OCI-LY3 (cell line): ENCODE data around the gene GGTA1.

Experiments
- H2AFZ ChIP-seq: fragments of 200-600, 300-600 bp; shearing (Covaris generic); 2 replicates; pipeline ENCODE4 v1.6.0; 2014; ENCODE audit warnings: antibody characterized with exemption, low read depth, low read length
- H3K27ac ChIP-seq: fragments of 200-600, 300-600 bp; sonication (generic); 2 replicates; pipeline ENCODE4 v1.5.1; 2014; ENCODE audit warnings: mild to moderate bottlenecking, low read length, moderate library complexity, mixed read lengths
- H3K27me3 ChIP-seq: fragments of 200-600, 300-600 bp; sonication (generic); 2 replicates; pipeline ENCODE4 v1.6.1; 2014; ENCODE audit warnings: low read depth, low read length, mixed read lengths
- H3K36me3 ChIP-seq: fragments of 200-600, 300-600 bp; sonication (generic); replicated peaks from 2 replicates; pipeline ENCODE3; 2014; ENCODE audit warnings: low read depth, low read length, mixed read lengths
- H3K4me1 ChIP-seq: fragments of 300-600, 200-600 bp; sonication (generic); 2 replicates; pipeline ENCODE4 v1.6.1; 2014; ENCODE audit warnings: low read length, mixed read lengths
- H3K4me2 ChIP-seq: fragments of 200-600, 300-600 bp; sonication (generic); 2 replicates; pipeline ENCODE4 v1.6.1; 2014; ENCODE audit warnings: low read length, mixed read lengths
- H3K4me3 ChIP-seq: fragments of 300-600, 200-600 bp; sonication (generic); 2 replicates; pipeline ENCODE4 v1.5.1; 2014; ENCODE audit warnings: antibody characterized with exemption, mild to moderate bottlenecking, low read length, moderate library complexity
- H3K79me2 ChIP-seq: fragments of 300-600, 200-600 bp; shearing (Covaris generic); 2 replicates; pipeline ENCODE4 v1.6.1; 2014; ENCODE audit warnings: mild to moderate bottlenecking, low read length, mixed read lengths
- H3K9ac ChIP-seq: fragments of 300-600, 200-600 bp; shearing (Covaris generic); 2 replicates; pipeline ENCODE4 v1.6.0; 2014; ENCODE audit warnings: mild to moderate bottlenecking, low read length, moderate library complexity
- H3K9me3 ChIP-seq: fragments of 200-600, 300-600 bp; shearing (Covaris generic); 2 replicates; pipeline ENCODE4 v1.6.1; 2014; ENCODE audit warnings: low read length, mixed read lengths; ENCODE audit not compliant: insufficient read depth
- H4K20me1 ChIP-seq: fragments of 200-600, 300-600 bp; sonication (generic); 2 replicates; pipeline ENCODE4 v1.6.1; 2016; ENCODE audit warnings: low read length, mixed read lengths; ENCODE audit not compliant: insufficient read depth
- EZH2phosphoT487 ChIP-seq: fragments of 200-600 bp; shearing (Covaris generic); IDR thresholded peaks from 2 replicates; pipeline ENCODE4 v1.6.1; 2018; ENCODE audit warnings: antibody characterized with exemption, mixed run types, low read depth
- TF ChIP-seq, protein P1 (sequence below): fragments of 200-600, 300-600 bp; sonication (generic); IDR thresholded peaks from 2 replicates; pipeline ENCODE4 v1.5.1; 2014; ENCODE audit warnings: antibody characterized with exemption, low read length, low read depth

Gene GGTA1

DNA sequence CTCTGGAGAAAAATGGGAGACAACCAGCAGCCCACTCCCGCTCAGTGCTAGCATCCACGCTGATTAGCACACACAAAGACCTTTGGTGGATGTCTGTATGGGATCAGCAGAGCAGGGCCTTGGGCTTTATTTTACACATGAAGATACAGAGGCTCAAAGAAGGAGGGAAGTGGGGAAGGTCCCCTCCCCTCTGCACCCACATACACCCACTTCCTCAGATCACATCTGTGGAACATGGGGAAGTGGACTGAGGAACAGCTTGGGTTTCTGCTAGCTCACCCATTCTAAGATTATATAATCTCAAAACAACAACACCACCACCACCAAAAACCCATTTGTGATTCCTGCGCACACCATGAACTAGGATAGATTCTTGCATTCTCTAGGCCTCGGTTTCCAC, 14.0 kb downstream of the GGTA1 start:
- Histone ChIP-seq H3K27me3 (no peaks in the 10 kb centered on the region), H3K79me2 (no peaks in the 10 kb centered on the region), H3K4me2 (peak overlapping the region; percentile 9; the same call in 1 of the 2 replicates)

DNA sequence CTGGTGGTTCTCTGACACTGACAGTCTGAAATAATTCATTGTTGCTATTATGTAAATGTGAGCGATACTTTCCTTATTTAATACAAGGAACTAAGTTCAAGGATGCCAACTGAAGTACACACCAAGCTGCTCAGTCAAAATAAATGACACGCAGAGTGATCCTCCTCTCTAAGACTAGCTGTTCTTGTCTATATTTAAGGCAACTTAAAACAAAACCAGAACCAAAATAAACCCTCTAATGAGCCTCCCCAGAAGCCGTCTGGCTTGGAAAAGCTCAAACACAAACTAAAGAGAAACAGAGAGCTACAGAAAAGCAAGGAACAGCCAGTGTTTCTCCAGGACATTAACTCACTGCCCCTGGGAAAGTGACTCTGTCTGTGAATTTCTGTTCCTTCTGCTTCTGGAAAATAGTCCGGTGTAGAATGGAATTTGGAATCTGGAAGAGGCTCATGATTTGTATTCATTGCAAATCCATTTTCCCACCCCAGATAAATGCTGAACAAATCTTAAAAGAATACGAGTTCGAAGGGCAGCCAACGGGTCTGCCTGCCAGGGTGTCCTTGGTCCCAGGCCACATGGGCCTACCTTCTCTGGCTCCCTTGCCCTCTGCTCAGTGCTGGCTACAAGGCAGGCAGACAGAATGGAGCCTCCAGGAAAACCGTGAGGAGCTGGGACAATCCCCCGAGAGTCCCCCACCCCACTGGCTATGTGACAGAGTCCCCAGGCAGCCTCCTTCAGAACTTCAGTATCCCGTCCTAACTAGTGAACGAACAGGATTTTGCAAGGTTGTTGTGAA, 14.8 kb downstream of the GGTA1 start:
- Histone ChIP-seq H3K4me3 (no peak overlapping the region), H3K4me2 (no peak overlapping the region), H3K79me2 (no peaks in the 10 kb centered on the region), H3K36me3 (no peaks in the 10 kb centered on the region), H3K9me3 (no peaks in the 10 kb centered on the region), H3K9ac (no peak overlapping the region), H4K20me1 (no peaks in the 10 kb centered on the region), H3K4me1 (peaks cover 12% of the 10 kb centered on the region), H2AFZ (no peak overlapping the region), H3K27ac (no peak overlapping the region), H3K27me3 (no peaks in the 10 kb centered on the region)
- no peak for TF ChIP-seq EZH2phosphoT487

More for the DNA sequence above, 14.0 kb downstream of the GGTA1 start:
- Histone ChIP-seq H3K4me3 (no peak overlapping the region), H2AFZ (no peak overlapping the region), H3K9me3 (no peaks in the 10 kb centered on the region), H3K36me3 (no peaks in the 10 kb centered on the region), H4K20me1 (no peaks in the 10 kb centered on the region), H3K4me1 (peaks cover 12% of the 10 kb centered on the region), H3K9ac (no peak overlapping the region), H3K27ac (no peak overlapping the region)
- TF ChIP-seq EZH2phosphoT487, result no peak
- TF ChIP-seq, protein P1, sequence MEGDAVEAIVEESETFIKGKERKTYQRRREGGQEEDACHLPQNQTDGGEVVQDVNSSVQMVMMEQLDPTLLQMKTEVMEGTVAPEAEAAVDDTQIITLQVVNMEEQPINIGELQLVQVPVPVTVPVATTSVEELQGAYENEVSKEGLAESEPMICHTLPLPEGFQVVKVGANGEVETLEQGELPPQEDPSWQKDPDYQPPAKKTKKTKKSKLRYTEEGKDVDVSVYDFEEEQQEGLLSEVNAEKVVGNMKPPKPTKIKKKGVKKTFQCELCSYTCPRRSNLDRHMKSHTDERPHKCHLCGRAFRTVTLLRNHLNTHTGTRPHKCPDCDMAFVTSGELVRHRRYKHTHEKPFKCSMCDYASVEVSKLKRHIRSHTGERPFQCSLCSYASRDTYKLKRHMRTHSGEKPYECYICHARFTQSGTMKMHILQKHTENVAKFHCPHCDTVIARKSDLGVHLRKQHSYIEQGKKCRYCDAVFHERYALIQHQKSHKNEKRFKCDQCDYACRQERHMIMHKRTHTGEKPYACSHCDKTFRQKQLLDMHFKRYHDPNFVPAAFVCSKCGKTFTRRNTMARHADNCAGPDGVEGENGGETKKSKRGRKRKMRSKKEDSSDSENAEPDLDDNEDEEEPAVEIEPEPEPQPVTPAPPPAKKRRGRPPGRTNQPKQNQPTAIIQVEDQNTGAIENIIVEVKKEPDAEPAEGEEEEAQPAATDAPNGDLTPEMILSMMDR, result no peak

DNA sequence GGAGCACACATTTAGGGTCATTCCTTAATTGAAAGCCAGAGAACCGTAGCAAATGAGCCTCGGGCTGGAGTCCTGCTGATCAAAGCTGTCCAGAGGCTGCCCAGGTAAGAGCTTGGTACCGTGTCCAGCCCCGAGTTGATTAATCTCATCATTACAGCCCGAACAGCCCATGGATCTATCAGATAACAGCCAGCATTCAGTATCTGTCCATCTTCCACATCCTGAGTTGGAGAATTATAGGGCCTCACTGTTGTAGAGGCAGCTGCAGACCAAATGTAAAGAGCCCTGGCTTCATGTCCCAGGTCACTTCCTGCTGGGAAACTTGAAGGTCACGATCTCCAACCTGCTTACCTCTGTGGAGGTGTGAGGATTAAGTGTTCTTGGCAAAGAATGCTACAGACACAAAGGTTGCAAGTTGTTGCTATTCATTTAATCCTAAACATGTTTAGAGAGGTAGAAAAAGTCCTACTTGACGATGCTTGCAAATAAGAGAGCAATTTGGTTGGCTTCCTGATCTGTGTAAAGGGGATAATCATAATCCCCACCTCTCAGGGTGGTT, 16.1 kb downstream of the GGTA1 start:
- no peak overlapping the region for H3K9ac ChIP-seq
- no peak for TF ChIP-seq EZH2phosphoT487
- no peaks in the 10 kb centered on the region for H3K27me3 ChIP-seq
- H4K20me1 ChIP-seq, result no peaks in the 10 kb centered on the region
- no peak overlapping the region for H3K4me2 ChIP-seq
- H3K36me3 ChIP-seq, result no peaks in the 10 kb centered on the region
- H3K9me3 ChIP-seq, result no peaks in the 10 kb centered on the region
- H3K27ac ChIP-seq, result no peak overlapping the region
- no peak overlapping the region for H3K4me3 ChIP-seq
- no peak overlapping the region for H2AFZ ChIP-seq
- no peaks in the 10 kb centered on the region for H3K79me2 ChIP-seq
- peaks cover 12% of the 10 kb centered on the region for H3K4me1 ChIP-seq

DNA sequence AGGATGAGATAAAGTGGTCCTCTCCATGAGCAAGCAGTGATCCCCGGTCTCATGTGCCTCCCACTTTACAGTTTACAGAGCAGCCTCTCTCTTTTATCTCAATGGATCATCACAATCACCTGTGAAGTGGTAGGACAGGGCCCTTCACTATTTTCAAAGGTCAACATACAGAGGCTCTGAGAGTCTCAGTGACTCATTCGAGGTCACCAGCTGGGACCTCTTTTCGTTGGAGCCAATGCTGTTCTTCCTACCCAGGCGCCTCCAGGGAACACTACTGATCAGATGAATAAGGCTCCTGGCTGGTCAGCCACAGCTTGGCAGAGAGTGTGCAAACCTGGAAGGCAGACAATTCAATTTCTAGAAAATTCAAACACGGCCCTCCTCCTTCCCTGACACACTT, 16.6 kb downstream of the GGTA1 start:
- H3K36me3 ChIP-seq, result no peaks in the 10 kb centered on the region
- H3K27me3 ChIP-seq, result no peaks in the 10 kb centered on the region
- no peaks in the 10 kb centered on the region for H3K9me3 ChIP-seq
- no peaks in the 10 kb centered on the region for H3K79me2 ChIP-seq
- no peak overlapping the region for H3K9ac ChIP-seq
- TF ChIP-seq EZH2phosphoT487, result no peak
- TF ChIP-seq, protein P1, result no peak
- no peaks in the 10 kb centered on the region for H4K20me1 ChIP-seq
- no peak overlapping the region for H3K27ac ChIP-seq
- H3K4me2 ChIP-seq, result no peak overlapping the region
- H3K4me1 ChIP-seq, result peaks cover 12% of the 10 kb centered on the region
- no peak overlapping the region for H3K4me3 ChIP-seq
- H2AFZ ChIP-seq, result no peak overlapping the region
